C4-2B (cell line): Measurements from ENCODE around the gene NDUFB4.

ENCODE experiments used
- ZFX ChIP-seq: fragments of 450-650 bp; IDR thresholded peaks from 2 replicates; pipeline ENCODE4 v1.6.1; 2017
- TF ChIP-seq, protein P1 (sequence below): fragments of 450-650 bp; conservative IDR thresholded peaks from 2 replicates; pipeline ENCODE4 v1.5.1; 2017; ENCODE audit warnings: mild to moderate bottlenecking

DNA sequence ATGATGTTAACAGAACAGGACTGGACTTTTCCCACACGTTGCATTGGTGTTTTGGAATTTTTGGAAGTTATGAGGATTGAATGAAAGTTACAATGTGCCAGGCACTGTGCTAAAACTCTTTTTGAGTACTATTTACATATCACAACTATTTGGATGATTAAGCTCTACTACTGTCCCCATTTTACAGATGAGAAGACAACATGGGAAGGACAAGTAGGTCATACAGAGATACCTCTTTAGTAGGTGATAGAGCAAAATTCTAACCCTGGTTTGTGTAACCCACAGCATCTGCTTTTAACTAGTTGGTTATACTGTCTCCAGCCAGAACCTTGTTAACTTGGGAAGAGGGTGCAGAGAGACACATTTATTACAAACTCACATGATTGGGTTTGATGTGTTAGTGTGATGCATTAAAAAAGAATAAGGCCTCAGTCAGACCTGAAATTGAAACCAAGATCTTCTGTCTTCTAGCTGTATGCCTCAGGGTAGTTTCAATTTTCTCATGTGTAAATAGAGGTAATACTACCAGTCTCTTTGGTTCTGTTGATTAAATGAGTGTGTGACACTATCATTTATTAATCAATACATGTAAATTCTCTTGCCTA lies 1.4 kb downstream of the NDUFB4 start:
- TF ChIP-seq, protein P1, sequence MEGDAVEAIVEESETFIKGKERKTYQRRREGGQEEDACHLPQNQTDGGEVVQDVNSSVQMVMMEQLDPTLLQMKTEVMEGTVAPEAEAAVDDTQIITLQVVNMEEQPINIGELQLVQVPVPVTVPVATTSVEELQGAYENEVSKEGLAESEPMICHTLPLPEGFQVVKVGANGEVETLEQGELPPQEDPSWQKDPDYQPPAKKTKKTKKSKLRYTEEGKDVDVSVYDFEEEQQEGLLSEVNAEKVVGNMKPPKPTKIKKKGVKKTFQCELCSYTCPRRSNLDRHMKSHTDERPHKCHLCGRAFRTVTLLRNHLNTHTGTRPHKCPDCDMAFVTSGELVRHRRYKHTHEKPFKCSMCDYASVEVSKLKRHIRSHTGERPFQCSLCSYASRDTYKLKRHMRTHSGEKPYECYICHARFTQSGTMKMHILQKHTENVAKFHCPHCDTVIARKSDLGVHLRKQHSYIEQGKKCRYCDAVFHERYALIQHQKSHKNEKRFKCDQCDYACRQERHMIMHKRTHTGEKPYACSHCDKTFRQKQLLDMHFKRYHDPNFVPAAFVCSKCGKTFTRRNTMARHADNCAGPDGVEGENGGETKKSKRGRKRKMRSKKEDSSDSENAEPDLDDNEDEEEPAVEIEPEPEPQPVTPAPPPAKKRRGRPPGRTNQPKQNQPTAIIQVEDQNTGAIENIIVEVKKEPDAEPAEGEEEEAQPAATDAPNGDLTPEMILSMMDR: no peak
- no peak for TF ChIP-seq ZFX
